Ramos (cell line): ENCODE results near the gene GRID1.

Experiments used
- in situ Hi-C: fragments of 300-500 bp; cut with MboI; formaldehyde crosslinking; loops from one replicate; pipeline ENCODE4 v1.14.3; 2022; ENCODE audit warnings: low sequenced_read_pairs; ENCODE audit not compliant: unreplicated experiment

Gene GRID1

GRCh38 chr10:85575441-85575840, 791.2 kb downstream of the GRID1 start:
- in situ Hi-C loops = no loop called here

- in situ Hi-C loops = no loop called here
Measured at GRCh38 chr10:85570871-85571270, 795.7 kb downstream of the GRID1 start.

- in situ Hi-C loops = no loop called here
Measured at GRCh38 chr10:85565381-85565780, 801.2 kb downstream of the GRID1 start.

GRCh38 chr10:85558533-85558932, 808.1 kb downstream of the GRID1 start:
- in situ Hi-C loops = no loop called here

GRCh38 chr10:85557706-85558105, 808.9 kb downstream of the GRID1 start:
- in situ Hi-C loops = no loop called here

GRCh38 chr10:85557077-85557476, 809.5 kb downstream of the GRID1 start:
- in situ Hi-C loops = no loop called here
